GDM1 (cell line): ENCODE results near the gene SHMT1.

ENCODE experiments used
- DNase-seq: peaks from one replicate; lab custom pipeline; 2025; lab: John Stamatoyannopoulos, UW

SHMT1 gene

GRCh38 chr17:18281788-18282187 is 81.6 kb downstream of the SHMT1 start:
- DNase-seq = no peak

GRCh38 chr17:18280766-18281371 is 82.5 kb downstream of the SHMT1 start:
- no peak for DNase-seq

- DNase-seq = no peak
Measured at GRCh38 chr17:18280249-18280648, 83.1 kb downstream of the SHMT1 start.

DNA sequence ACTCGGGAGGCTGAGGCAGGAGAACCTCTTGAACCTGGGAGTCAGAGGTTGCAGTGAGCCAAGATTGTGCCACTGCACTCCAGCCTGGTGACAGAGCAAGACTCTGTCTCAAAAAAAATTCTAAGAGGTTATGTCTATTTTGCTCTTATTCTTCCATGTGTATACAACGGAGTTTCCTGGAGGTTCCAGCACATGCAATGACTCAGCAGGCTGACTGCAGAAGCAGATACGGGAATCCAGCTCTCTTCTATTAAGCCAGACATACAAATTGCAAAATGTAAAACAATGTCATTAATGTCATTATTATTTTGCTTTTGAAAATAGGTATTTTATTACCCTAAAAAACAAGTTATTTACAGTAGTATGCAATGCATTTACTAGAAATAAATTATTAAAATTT is 84.5 kb downstream of the SHMT1 start:
- DNase-seq = no peak
